SK-N-SH (cell line): ENCODE data around the gene KLHL14. TPM values are rescaled to one million over a fixed set of nuclear protein-coding genes. Genes with fewer than 3 reads are reported as not detected.

Experiments used
- CTCF ChIA-PET: fragments of 300-600, 350-600 bp; formaldehyde crosslinking; extraction: SDS; loops from one replicate; lab custom pipeline; 2021; lab: Yijun Ruan, JAX
- POLR2A ChIA-PET: fragments of 350-600 bp; sonication (Branson Sonifier 250); formaldehyde crosslinking; extraction: SDS; loops from one replicate; lab custom pipeline; 2020; ENCODE audit warnings: antibody characterized with exemption, inconsistent platforms; lab: Yijun Ruan, JAX
- DNase-seq: peaks from one replicate; pipeline ENCODE4 v3.0.0; 2012
- H2AFZ ChIP-seq: fragments of 200-600 bp; sonication (generic); 2 replicates; pipeline ENCODE4 v1.8.1; 2016; ENCODE audit warnings: antibody characterized with exemption, mild to moderate bottlenecking, low read depth
- H3F3A ChIP-seq: fragments of 200-600 bp; sonication (generic); replicated peaks from 2 replicates; pipeline ENCODE3; 2016; ENCODE audit warnings: antibody characterized with exemption, mild to moderate bottlenecking; ENCODE audit not compliant: insufficient read depth
- H3K27ac ChIP-seq, 2 experiments: fragments of 200-500 bp in 1 of 2; fragments of 200-600 bp in 1 of 2; sonication (Bioruptor generic) in 1 of 2; sonication (generic), shearing (Covaris generic) in 1 of 2; 2 replicates each; pipeline versions ENCODE4 v1.5.1 to v1.6.1; 2014 to 2016; ENCODE audit warnings: low read depth in 2 of 2, inconsistent platforms in 1 of 2, low read length in 1 of 2, mild to moderate bottlenecking in 1 of 2, mixed read lengths in 1 of 2
- H3K27me3 ChIP-seq: fragments of 200-600 bp; sonication (generic), shearing (Covaris generic); 2 replicates; pipeline ENCODE4 v1.6.1; 2016; ENCODE audit warnings: mixed run types; ENCODE audit not compliant: insufficient read depth
- H3K36me3 ChIP-seq, 2 experiments: fragments of 200-500 bp in 1 of 2; fragments of 200-600 bp in 1 of 2; sonication (Bioruptor generic) in 1 of 2; sonication (generic) in 1 of 2; replicated peaks in 1 of 2; 2 replicates each; pipeline versions ENCODE3 to v1.5.1; 2014 to 2016; ENCODE audit warnings: low read length in 1 of 2, mild to moderate bottlenecking in 1 of 2; ENCODE audit not compliant: insufficient read depth in 2 of 2, control insufficient read depth in 1 of 2
- H3K4me1 ChIP-seq, 2 experiments: fragments of 200-500 bp in 1 of 2; fragments of 200-600 bp in 1 of 2; sonication (Bioruptor generic) in 1 of 2; sonication (generic), shearing (Covaris generic) in 1 of 2; 2 replicates each; pipeline versions ENCODE4 v1.5.1 to v1.6.1; 2014 to 2016; ENCODE audit warnings: low read depth in 1 of 2, low read length in 1 of 2, mixed run types in 1 of 2; ENCODE audit not compliant: insufficient read depth in 2 of 2, control insufficient read depth in 1 of 2
- H3K4me2 ChIP-seq: fragments of 200-600 bp; sonication (generic), shearing (Covaris generic); 2 replicates; pipeline ENCODE4 v1.6.1; 2017; ENCODE audit warnings: mixed run types
- H3K4me3 ChIP-seq, 2 experiments: fragments of 200-500 bp in 1 of 2; fragments of 200-600 bp in 1 of 2; sonication (Bioruptor generic) in 1 of 2; sonication (generic), shearing (Covaris generic) in 1 of 2; 2 replicates each; pipeline versions ENCODE4 v1.5.1 to v1.8.1; 2014 to 2016; ENCODE audit warnings: low read depth in 2 of 2, inconsistent platforms in 1 of 2, low read length in 1 of 2, mild to moderate bottlenecking in 1 of 2, mixed read lengths in 1 of 2, moderate library complexity in 1 of 2
- H3K79me2 ChIP-seq: fragments of 200-600 bp; sonication (generic); 2 replicates; pipeline ENCODE4 v1.8.1; 2017; ENCODE audit warnings: mild to moderate bottlenecking; ENCODE audit not compliant: insufficient read depth
- H3K9ac ChIP-seq: fragments of 200-600 bp; sonication (generic); 2 replicates; pipeline ENCODE4 v1.6.1; 2017; ENCODE audit warnings: mixed run types
- H3K9me2 ChIP-seq: fragments of 200-600 bp; sonication (generic); 2 replicates; pipeline ENCODE4 v1.6.1; 2017; ENCODE audit warnings: mixed run types
- H3K9me3 ChIP-seq: fragments of 200-600 bp; sonication (generic); 2 replicates; pipeline ENCODE4 v1.6.1; 2017; ENCODE audit warnings: mixed run types, mild to moderate bottlenecking, moderate library complexity
- H4K20me1 ChIP-seq: fragments of 200-600 bp; sonication (generic); 2 replicates; pipeline ENCODE4 v1.6.1; 2017; ENCODE audit warnings: mild to moderate bottlenecking, mixed run types; ENCODE audit not compliant: insufficient read depth
- EZH2phosphoT487 ChIP-seq: fragments of 200-600 bp; sonication (generic); IDR thresholded peaks from 2 replicates; pipeline ENCODE4 v1.6.1; 2017; ENCODE audit warnings: low read depth, mixed run types, mild to moderate bottlenecking, antibody characterized with exemption, moderate library complexity, borderline replicate concordance
- JUND ChIP-seq: IDR thresholded peaks from 2 replicates; pipeline ENCODE4 v1.4.0; 2012
- POLR2AphosphoS5 ChIP-seq: IDR thresholded peaks from 2 replicates; pipeline ENCODE4 v1.6.1; 2012; ENCODE audit warnings: low read depth, low read length
- SIN3A ChIP-seq: IDR thresholded peaks from 2 replicates; pipeline ENCODE4 v1.6.1; 2012; ENCODE audit warnings: low read depth, mild to moderate bottlenecking, low read length, moderate library complexity, borderline replicate concordance
- YY1 ChIP-seq: IDR thresholded peaks from 2 replicates; pipeline ENCODE4 v1.4.0; 2012; ENCODE audit warnings: low read depth, mild to moderate bottlenecking
- WGBS: methylation state at CpG from one replicate; pipeline ENCODE4 v1.1.6; 2017; ENCODE audit warnings: low lambda C conversion rate; 5-methylcytosine and 5-hydroxymethylcytosine counted together
- polyA plus RNA-seq, 3 experiments: library from polyadenylated mRNA; depleted of rRNA; stranded (reverse); fragments of >200 nt; gene quantifications; 2 replicates each; pipeline ENCODE4 v1.2.3, GENCODE V29; 2012
- TF ChIP-seq, protein P1 (sequence below): IDR thresholded peaks from 2 replicates; pipeline ENCODE4 v1.6.1; 2012; ENCODE audit warnings: mild to moderate bottlenecking, low read depth, low read length, moderate library complexity
- TF ChIP-seq, protein P2 (sequence below): IDR thresholded peaks from 2 replicates; pipeline ENCODE4 v1.4.0; 2012; ENCODE audit warnings: low read depth
- TF ChIP-seq, protein P3 (sequence below): fragments of 150-350 bp; IDR thresholded peaks from 2 replicates; pipeline ENCODE4 v1.6.1; 2017; ENCODE audit warnings: antibody characterized with exemption, low read length, low read depth, borderline replicate concordance

The KLHL14 gene
- polyA plus RNA-seq, 1 of the 3 experiments (the other 2 are of a cell fraction) = not detected

DNA sequence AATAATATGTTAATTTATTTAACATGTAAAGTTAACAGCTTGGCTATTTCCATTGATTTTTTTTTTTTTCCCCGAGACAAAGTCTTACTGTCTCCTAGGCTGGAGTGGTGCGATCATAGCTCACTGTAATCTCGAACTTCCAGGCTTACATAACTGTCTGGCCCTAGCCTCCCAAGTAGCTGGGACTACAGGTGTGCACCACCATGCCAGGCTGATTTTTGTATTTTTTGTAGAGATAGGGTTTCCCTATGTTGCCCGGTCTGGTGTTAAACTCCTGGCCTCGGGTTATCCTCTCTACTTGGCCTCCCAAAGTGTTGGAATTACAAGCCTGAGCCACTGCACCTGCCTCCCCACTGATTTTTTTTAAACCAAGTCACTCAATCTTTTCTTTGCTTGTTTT, 32.5 kb upstream of the KLHL14 start (continued):
- TF ChIP-seq, protein P1, sequence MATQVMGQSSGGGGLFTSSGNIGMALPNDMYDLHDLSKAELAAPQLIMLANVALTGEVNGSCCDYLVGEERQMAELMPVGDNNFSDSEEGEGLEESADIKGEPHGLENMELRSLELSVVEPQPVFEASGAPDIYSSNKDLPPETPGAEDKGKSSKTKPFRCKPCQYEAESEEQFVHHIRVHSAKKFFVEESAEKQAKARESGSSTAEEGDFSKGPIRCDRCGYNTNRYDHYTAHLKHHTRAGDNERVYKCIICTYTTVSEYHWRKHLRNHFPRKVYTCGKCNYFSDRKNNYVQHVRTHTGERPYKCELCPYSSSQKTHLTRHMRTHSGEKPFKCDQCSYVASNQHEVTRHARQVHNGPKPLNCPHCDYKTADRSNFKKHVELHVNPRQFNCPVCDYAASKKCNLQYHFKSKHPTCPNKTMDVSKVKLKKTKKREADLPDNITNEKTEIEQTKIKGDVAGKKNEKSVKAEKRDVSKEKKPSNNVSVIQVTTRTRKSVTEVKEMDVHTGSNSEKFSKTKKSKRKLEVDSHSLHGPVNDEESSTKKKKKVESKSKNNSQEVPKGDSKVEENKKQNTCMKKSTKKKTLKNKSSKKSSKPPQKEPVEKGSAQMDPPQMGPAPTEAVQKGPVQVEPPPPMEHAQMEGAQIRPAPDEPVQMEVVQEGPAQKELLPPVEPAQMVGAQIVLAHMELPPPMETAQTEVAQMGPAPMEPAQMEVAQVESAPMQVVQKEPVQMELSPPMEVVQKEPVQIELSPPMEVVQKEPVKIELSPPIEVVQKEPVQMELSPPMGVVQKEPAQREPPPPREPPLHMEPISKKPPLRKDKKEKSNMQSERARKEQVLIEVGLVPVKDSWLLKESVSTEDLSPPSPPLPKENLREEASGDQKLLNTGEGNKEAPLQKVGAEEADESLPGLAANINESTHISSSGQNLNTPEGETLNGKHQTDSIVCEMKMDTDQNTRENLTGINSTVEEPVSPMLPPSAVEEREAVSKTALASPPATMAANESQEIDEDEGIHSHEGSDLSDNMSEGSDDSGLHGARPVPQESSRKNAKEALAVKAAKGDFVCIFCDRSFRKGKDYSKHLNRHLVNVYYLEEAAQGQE = no peak
- TF ChIP-seq YY1 = no peak
- TF ChIP-seq EZH2phosphoT487 = no peak
- TF ChIP-seq JUND = no peak

DNA sequence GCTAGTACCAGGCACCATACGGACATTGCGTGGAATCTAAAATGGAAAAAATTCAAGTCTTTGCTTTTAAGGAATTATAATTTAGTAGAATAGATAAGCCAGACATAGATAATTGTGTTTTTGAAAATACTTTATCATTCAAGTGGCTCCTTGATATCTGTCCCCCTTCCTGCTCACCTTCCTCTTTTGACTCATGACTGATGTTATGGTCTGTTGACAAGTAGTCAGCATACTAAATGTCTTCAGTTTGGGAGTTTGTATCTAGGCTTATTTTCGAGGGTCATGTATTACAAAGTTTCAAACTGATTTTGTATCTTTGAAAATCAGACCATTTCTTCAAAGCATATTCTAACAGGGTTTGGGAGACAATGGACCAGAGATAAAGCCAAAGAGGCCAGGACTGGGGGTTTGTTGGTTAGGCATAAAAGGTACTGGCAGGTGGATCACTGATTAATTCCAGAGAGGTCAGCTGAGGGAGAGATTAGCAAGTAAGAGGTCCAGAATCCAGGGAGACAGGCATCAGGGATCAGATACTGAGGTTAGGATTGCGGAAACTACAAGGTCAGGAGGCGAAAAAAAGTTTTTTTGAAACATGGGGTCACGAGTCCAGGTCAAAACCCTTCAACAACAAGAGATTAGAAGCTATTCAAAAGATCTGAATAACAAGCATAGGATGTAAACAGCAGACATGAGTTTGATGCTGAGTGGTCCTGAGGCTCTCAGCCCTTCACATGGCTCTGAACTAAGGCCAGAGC, 31.5 kb upstream of the KLHL14 start:
- CTCF ChIA-PET = interaction anchor here (0.9 to 1.5 kb wide), 3 partner anchors 13 to 90 kb away, joined by 3 read pairs; no protein-coding TSS in a partner anchor
- 27% methylated on average over 6 of the region's 6 CpGs for WGBS

More for the DNA sequence above, 31.5 kb upstream of the KLHL14 start:
- Histone ChIP-seq H3K27ac (no peak overlapping the region), H3K4me2 (no peak overlapping the region), H3K79me2 (no peaks in the 10 kb centered on the region), H3K27me3 (no peaks in the 10 kb centered on the region), H4K20me1 (no peaks in the 10 kb centered on the region), H3K9ac (no peak overlapping the region), H3K4me1 (no peaks in the 10 kb centered on the region), H3K4me3 (no peak overlapping the region), H3K9me2 (no peaks in the 10 kb centered on the region), H3F3A (no peaks in the 10 kb centered on the region), H3K36me3 (no peaks in the 10 kb centered on the region), H3K9me3 (no peaks in the 10 kb centered on the region), H2AFZ (no peak overlapping the region)
- POLR2A ChIA-PET = no interaction called here
- no peak for DNase-seq
- TF ChIP-seq SIN3A = no peak
- TF ChIP-seq, protein P2, sequence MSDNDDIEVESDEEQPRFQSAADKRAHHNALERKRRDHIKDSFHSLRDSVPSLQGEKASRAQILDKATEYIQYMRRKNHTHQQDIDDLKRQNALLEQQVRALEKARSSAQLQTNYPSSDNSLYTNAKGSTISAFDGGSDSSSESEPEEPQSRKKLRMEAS = no peak
- TF ChIP-seq, protein P1 = no peak
- TF ChIP-seq, protein P3, sequence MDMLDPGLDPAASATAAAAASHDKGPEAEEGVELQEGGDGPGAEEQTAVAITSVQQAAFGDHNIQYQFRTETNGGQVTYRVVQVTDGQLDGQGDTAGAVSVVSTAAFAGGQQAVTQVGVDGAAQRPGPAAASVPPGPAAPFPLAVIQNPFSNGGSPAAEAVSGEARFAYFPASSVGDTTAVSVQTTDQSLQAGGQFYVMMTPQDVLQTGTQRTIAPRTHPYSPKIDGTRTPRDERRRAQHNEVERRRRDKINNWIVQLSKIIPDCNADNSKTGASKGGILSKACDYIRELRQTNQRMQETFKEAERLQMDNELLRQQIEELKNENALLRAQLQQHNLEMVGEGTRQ = no peak
- TF ChIP-seq POLR2AphosphoS5 = no peak
- TF ChIP-seq EZH2phosphoT487 = no peak
